Inflammatory macrophage (primary cell): ENCODE measurements around the gene MMP23B.
A peak's percentile ranks its signal among the peaks of the same experiment; 100 is the strongest.
"Not testable (repeated sequence)": the region's sequence is repeated elsewhere in the genome, so short reads cannot be mapped to it uniquely, and the experiment has no call there.

Source experiments
- DNase-seq, 2 donors: peaks; one replicate each; pipeline ENCODE4 v3.0.0-alpha.2; 2020 to 2022
- total RNA-seq, 18 experiments: gene quantifications; one replicate each; lab custom pipeline; 2026; ENCODE audit warnings: mixed read lengths in 6 of 18, inconsistent platforms in 2 of 18; lab: John Stamatoyannopoulos, UW

The MMP23B gene
- 0 reads per million in 18 experiments for total RNA-seq

- no peak for DNase-seq
Observed at GRCh38 chr1:1631782-1632420, at the start of gene MMP23B. MMP23B (plus strand) TSS chr1:1632173; CDS start chr1:1632219, 46 bp downstream.

GRCh38 chr1:1582585-1583346 is 49.2 kb upstream of the MMP23B start:
- no peak for DNase-seq

GRCh38 chr1:1583347-1584010 is 48.5 kb upstream of the MMP23B start:
- no peak for DNase-seq

- DNase-seq, result peak; percentile 35 to 45
Observed at GRCh38 chr1:1591452-1591851, 40.5 kb upstream of the MMP23B start.

GRCh38 chr1:1593834-1594601 is 38.0 kb upstream of the MMP23B start:
- no peak for DNase-seq

- DNase-seq, result no peak
Observed at GRCh38 chr1:1594602-1595260, 37.2 kb upstream of the MMP23B start.

- DNase-seq, result not testable (repeated sequence)
Observed at GRCh38 chr1:1595341-1595740, 36.6 kb upstream of the MMP23B start.

- peak; percentile 28 to 47 for DNase-seq
Observed at GRCh38 chr1:1596493-1597274, 35.3 kb upstream of the MMP23B start.

- peak in 1 of 2 donors; percentile 10 for DNase-seq
Observed at GRCh38 chr1:1597275-1597930, 34.6 kb upstream of the MMP23B start.

GRCh38 chr1:1598051-1598719 is 33.8 kb upstream of the MMP23B start:
- DNase-seq, result no peak

GRCh38 chr1:1598720-1599029 is 33.3 kb upstream of the MMP23B start:
- DNase-seq, result no peak

- peak; percentile 59 to 73 for DNase-seq
Observed at GRCh38 chr1:1599030-1599934, 32.7 kb upstream of the MMP23B start.

- DNase-seq, result peak in 1 of 2 donors; percentile 35
Observed at GRCh38 chr1:1599935-1600860, 31.8 kb upstream of the MMP23B start, which contains the start of gene FNDC10. FNDC10 (minus strand) TSS chr1:1600135; CDS start chr1:1600015, 120 bp downstream.

GRCh38 chr1:1600861-1601563 is 31.0 kb upstream of the MMP23B start:
- DNase-seq, result no peak

GRCh38 chr1:1601564-1602303 is 30.2 kb upstream of the MMP23B start:
- no peak for DNase-seq

- no peak for DNase-seq
Observed at GRCh38 chr1:1602304-1602967, 29.5 kb upstream of the MMP23B start.
